Epithelial cell of proximal tubule (primary cell): ENCODE results near the gene ADM. TPM values are rescaled to one million over a fixed set of nuclear protein-coding genes. Genes with fewer than 3 reads are reported as not detected.

Source experiments
- DNase-seq: peaks from one replicate; pipeline ENCODE4 v3.0.0-alpha.2; 2011; ENCODE audit warnings: low read depth
- H3K4me3 ChIP-seq: 2 replicates; pipeline ENCODE4 v1.5.1; 2011; ENCODE audit warnings: low read depth, mild to moderate bottlenecking, low read length
- total RNA-seq: library from RNA; depleted of rRNA; stranded (reverse); fragments of >200 nt; gene quantifications from 2 replicates; pipeline ENCODE4 v1.2.3, GENCODE V29; 2015
- TF ChIP-seq, protein P1 (sequence below): conservative IDR thresholded peaks from 2 replicates; pipeline ENCODE4 v1.5.1; 2012; ENCODE audit warnings: low read depth, mild to moderate bottlenecking, low read length

ADM gene
- total RNA-seq, 1 donor from 2014 or later, result 74.2 TPM

DNA sequence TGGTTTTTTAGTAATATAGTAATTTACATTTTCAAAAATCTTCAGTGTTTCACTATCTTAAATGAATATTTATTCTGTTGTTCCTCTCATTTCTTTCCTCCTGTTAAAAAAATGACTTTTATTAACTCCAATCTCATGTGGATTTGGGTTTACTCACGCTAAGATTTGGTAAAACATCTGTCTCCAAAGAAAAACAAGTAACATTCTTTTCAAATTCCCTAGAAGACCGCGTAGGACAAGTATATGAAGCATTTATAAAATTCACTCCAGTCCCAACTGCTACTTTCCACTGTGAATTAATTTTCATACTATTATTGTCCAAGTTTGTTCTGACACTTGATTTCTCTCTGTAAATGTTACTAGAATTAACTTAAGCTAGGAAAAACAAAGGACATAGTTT is 37.1 kb upstream of the ADM start:
- TF ChIP-seq, protein P1, sequence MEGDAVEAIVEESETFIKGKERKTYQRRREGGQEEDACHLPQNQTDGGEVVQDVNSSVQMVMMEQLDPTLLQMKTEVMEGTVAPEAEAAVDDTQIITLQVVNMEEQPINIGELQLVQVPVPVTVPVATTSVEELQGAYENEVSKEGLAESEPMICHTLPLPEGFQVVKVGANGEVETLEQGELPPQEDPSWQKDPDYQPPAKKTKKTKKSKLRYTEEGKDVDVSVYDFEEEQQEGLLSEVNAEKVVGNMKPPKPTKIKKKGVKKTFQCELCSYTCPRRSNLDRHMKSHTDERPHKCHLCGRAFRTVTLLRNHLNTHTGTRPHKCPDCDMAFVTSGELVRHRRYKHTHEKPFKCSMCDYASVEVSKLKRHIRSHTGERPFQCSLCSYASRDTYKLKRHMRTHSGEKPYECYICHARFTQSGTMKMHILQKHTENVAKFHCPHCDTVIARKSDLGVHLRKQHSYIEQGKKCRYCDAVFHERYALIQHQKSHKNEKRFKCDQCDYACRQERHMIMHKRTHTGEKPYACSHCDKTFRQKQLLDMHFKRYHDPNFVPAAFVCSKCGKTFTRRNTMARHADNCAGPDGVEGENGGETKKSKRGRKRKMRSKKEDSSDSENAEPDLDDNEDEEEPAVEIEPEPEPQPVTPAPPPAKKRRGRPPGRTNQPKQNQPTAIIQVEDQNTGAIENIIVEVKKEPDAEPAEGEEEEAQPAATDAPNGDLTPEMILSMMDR, result no peak
- no peak overlapping the region for H3K4me3 ChIP-seq
- DNase-seq, result no peak

DNA sequence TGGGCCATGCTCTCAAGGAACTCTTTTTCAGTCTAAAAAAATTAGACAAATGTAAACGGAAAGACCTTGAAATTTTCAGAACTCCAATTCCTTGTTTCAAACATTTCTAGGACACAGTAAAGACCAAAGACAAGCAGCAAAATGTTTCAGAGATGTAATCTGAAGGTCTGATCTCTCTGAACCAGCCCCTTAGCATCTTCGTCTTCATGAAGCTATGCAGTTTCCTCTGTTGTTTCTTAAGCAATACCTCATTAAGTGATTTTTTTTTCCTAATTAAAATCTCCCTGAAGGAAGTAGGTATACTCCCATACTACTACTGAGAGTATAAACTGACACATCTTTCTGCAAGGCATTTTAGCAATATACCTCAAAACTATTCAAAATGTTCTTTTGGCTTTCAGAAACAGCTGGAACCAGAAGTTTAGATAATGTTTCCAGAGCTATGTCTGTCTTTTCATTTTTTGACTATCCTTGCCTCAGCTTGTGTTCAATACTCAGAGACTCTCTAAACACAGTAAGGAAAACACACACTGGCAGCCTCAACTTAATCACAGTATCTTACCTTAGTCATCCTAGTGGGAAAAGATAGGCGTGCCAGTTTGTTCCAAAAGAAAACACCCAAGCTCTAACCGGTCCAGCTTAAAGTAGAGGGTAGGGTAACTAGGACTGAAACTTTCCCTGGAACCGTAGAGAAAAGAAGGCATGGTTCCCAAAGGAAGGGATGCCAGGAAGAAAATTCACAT is 36.0 kb upstream of the ADM start:
- TF ChIP-seq, protein P1, result no peak
- DNase-seq, result no peak
- H3K4me3 ChIP-seq, result no peak overlapping the region

DNA sequence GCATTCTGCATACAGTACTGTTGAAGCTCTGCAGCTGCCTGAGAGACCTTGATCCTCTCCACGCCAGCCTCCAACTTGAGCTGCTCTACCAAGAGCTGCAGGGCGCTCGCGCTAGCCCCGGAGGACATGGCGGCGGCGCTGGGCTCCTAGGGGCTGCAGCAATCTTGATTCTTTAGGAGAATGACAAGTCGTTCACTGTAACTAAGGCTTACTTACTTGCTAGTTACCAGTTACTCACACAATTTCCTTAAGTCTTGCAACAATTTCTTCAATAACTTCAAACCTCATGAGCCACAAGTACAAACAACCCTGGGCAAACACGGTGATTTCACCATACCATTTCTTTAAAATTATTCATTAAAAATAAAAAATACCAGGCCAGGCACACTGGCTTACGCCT is 32.7 kb upstream of the ADM start:
- TF ChIP-seq, protein P1, result no peak
- no peak overlapping the region for H3K4me3 ChIP-seq
- DNase-seq, result no peak

DNA sequence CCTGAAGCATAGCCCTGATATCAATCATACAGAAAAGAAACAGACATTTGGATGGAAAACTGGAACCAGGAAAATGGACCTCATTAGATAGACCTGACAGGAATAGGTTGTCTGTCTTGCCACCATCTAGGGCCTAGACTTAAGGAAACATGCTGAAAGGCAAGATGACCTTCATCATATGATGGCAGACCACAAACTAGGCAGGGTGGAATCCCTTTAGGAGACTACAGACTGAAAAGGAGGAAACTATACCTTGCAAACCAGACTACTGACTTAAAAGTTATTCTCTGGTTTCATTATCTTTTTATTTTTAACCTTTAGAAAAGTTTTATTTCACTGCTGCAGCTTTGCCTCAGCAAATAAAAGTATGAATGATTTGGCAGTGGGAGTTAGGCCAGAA is 31.1 kb upstream of the ADM start:
- no peak overlapping the region for H3K4me3 ChIP-seq
- DNase-seq, result no peak
- TF ChIP-seq, protein P1, result no peak

DNA sequence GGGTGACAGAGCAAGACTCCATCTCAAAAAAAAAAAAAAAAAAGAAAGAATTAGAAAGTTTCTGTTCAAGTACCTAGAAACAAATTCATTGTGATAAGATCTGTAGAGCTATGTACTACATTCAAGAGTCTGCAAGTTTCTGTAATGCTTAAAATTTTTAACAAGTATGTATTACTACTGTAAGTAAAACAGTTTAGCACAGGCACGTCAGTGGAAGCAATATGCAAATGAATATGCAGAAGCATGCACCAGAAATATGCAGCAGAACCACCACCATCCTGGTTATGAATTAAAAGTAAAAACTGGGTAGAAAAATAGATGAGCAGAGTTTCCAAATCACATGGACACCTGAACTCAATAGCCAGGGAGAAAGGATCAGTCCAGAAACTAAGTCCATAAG is 30.1 kb upstream of the ADM start:
- TF ChIP-seq, protein P1, result no peak
- H3K4me3 ChIP-seq, result no peak overlapping the region
- DNase-seq, result no peak

DNA sequence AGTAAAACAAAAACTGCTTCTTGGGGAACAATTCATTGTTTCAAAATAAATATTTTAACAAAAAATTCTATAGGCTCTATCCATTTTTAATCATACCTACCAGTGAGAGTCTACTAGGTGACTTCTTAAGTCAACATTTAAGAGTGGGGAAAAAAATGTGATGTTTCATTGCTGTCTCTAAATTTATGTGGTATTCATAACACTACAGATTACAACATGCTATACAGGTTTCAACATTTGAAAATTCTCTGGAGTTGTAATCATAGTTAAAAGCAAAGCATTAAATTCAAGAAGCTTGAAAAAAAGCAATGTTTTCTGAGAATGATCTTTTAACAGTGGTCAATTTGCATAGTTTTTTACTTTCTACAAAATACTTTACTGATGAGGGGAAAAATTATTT is 29.2 kb upstream of the ADM start:
- TF ChIP-seq, protein P1, result no peak
- H3K4me3 ChIP-seq, result no peak overlapping the region
- no peak for DNase-seq

DNA sequence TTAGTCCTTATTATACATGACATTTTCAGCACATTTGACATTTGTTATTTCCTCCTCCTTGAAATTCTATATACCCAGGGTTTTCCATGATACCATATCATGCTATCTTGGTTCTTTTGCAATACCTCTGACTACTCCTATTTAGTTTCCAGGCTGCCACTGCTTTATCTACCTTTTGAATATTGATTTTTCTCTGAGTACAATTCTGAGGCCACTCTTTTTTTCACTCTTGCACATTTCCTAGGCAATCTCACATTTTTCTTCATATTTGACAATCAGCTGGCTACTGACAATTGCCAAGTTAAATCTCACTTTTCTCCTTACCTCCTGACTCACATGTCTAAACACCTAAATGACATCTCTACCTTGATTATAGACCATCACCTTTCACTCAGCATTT is 22.8 kb upstream of the ADM start:
- no peak overlapping the region for H3K4me3 ChIP-seq
- TF ChIP-seq, protein P1, result no peak
- no peak for DNase-seq
